ENCODE results near the gene CLTB.

GRCh38 chr5:176359658-176360057 lies 56.7 kb downstream of the CLTB start:
- TF ChIP-seq, protein P1, sequence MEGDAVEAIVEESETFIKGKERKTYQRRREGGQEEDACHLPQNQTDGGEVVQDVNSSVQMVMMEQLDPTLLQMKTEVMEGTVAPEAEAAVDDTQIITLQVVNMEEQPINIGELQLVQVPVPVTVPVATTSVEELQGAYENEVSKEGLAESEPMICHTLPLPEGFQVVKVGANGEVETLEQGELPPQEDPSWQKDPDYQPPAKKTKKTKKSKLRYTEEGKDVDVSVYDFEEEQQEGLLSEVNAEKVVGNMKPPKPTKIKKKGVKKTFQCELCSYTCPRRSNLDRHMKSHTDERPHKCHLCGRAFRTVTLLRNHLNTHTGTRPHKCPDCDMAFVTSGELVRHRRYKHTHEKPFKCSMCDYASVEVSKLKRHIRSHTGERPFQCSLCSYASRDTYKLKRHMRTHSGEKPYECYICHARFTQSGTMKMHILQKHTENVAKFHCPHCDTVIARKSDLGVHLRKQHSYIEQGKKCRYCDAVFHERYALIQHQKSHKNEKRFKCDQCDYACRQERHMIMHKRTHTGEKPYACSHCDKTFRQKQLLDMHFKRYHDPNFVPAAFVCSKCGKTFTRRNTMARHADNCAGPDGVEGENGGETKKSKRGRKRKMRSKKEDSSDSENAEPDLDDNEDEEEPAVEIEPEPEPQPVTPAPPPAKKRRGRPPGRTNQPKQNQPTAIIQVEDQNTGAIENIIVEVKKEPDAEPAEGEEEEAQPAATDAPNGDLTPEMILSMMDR (IDR thresholded peaks at IDR 0.05): no peak
- no peak for TF ChIP-seq POLR2A (IDR thresholded peaks at IDR 0.05)

Measured in body of pancreas (tissue), 4 donors.